Heart left ventricle (tissue), 13 donors: ENCODE results near the gene UCN3.

Source experiments
- CTCF ChIP-seq, 12 donors: fragments of 200-600 bp; sonication (generic) in 4 of 12; IDR thresholded peaks; one replicate each; pipeline versions ENCODE4 v1.5.0 to v1.8.0; 2018 to 2022; ENCODE audit warnings: antibody characterized with exemption in 12 of 12, mild to moderate bottlenecking in 5 of 12
- POLR2A ChIP-seq, 2 donors: fragments of 450-650 bp; IDR thresholded peaks; one replicate each; pipeline ENCODE4 v1.6.1; 2017; ENCODE audit warnings: antibody characterized with exemption in 2 of 2, mild to moderate bottlenecking in 2 of 2, moderate library complexity in 2 of 2
- donor health status: ischemic (EF 13 %, LVEDD 7.1; RV severe dilation, severe dysfunction).
- donor health status: DM: no; HTN: yes; CAD: no.
- donor health status: DM: no; HTN: no; CAD: no.
- donor health status: ischemic (EF 25% LVEDD 6.9; RV normal size, moderate dysfunction).
- donor health status: ischemic (EF 25% LVEDD 5.7; RV mildly dilated, moderate dysfunction).
- donor health status: ischemic (EF 35%, LVEDD 5.7; RV mildly dilated, moderate dysfunction).
- donor health status: nonischemic (EF 11% LVEDD 7.7; RV severe dilation, severe dysfunction).
- donor health status: DM: yes; HTN: yes; CAD: no.
- donor health status: PGD.
- donor health status: ischemic (EF 29% LVEDD 5.4; RV normal size, mild dysfunction).
- donor health status: nonischemic (EF 23%, LVEDD 6.1; RV moderate dilation, normal function).

- TF ChIP-seq CTCF (IDR thresholded peaks at IDR 0.05) (no peak), POLR2A (IDR thresholded peaks at IDR 0.05) (no peak)
These were observed 8.5 kb downstream of the UCN3 start for GRCh38 chr10:5373307-5373706.
